Measurements from ENCODE around the gene PTPRO. TPM values are rescaled to one million over a fixed set of nuclear protein-coding genes. Genes with fewer than 3 reads are reported as not detected.

PTPRO gene
- total RNA-seq, 6 experiments from 2014 or later, result 0.07 to 0.19 (median 0.09) TPM; not detected in 1

DNA sequence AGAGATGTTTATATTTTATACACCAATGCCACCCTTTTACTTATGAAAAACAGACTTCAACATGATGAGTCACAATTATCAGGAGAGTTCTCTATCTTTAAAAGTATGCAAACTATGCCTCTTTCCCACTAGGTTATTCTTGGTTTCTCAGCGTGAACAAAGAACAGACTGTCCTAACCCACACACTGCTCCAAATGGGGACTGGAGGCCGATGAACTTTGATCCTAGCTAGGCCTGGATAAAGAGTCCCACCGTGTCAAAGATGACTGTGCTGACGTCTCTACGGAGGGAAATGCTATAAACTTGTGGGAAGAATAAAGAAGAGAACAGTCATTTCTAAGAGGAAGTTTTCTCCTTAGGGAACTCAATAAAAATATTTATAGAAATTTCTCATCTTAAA lies 306.8 kb downstream of the PTPRO start:
- Mint-ChIP-seq H3K9me3 (no peaks in the 10 kb centered on the region), H3K4me3 (peak overlapping the region; percentile 75), H3K27me3 (ENCODE audit: insufficient read depth) (no peaks in the 10 kb centered on the region), H3K27ac (peak overlapping the region; percentile 97), H3K36me3 (ENCODE audit: low read depth) (peaks cover 45% of the 10 kb centered on the region), H3K4me1 (ENCODE audit: low read depth) (peaks cover 86% of the 10 kb centered on the region)
- peak; percentile 81 for DNase-seq
- TF ChIP-seq, protein P1, sequence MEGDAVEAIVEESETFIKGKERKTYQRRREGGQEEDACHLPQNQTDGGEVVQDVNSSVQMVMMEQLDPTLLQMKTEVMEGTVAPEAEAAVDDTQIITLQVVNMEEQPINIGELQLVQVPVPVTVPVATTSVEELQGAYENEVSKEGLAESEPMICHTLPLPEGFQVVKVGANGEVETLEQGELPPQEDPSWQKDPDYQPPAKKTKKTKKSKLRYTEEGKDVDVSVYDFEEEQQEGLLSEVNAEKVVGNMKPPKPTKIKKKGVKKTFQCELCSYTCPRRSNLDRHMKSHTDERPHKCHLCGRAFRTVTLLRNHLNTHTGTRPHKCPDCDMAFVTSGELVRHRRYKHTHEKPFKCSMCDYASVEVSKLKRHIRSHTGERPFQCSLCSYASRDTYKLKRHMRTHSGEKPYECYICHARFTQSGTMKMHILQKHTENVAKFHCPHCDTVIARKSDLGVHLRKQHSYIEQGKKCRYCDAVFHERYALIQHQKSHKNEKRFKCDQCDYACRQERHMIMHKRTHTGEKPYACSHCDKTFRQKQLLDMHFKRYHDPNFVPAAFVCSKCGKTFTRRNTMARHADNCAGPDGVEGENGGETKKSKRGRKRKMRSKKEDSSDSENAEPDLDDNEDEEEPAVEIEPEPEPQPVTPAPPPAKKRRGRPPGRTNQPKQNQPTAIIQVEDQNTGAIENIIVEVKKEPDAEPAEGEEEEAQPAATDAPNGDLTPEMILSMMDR (IDR thresholded peaks at IDR 0.05), result no peak

DNA sequence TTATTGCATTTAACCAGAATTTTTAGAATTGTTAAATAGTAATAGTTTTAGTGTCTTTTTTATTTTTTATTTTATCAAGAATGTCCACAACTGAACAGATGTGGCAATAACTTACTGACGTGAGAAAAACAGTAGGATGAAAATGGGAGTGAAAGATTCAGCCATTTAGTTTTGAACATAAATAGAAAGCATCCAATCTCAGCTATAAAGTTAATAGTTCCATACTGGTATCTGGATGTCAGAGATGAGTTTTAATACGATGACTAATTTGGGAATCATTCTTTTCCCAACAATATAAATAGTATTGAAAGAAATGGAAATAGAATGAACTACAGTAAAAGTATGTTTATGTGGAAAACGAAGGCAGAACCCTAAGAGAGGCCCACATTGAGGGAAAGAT lies 307.5 kb downstream of the PTPRO start:
- Mint-ChIP-seq H3K9me3 (no peaks in the 10 kb centered on the region), H3K4me1 (ENCODE audit: low read depth) (peaks cover 89% of the 10 kb centered on the region), H3K27ac (peak overlapping the region; percentile 97), H3K4me3 (peak overlapping the region; percentile 75), H3K36me3 (ENCODE audit: low read depth) (peaks cover 44% of the 10 kb centered on the region), H3K27me3 (ENCODE audit: insufficient read depth) (no peaks in the 10 kb centered on the region)
- DNase-seq, result peak; percentile 50
- TF ChIP-seq, protein P1 (IDR thresholded peaks at IDR 0.05), result no peak

DNA sequence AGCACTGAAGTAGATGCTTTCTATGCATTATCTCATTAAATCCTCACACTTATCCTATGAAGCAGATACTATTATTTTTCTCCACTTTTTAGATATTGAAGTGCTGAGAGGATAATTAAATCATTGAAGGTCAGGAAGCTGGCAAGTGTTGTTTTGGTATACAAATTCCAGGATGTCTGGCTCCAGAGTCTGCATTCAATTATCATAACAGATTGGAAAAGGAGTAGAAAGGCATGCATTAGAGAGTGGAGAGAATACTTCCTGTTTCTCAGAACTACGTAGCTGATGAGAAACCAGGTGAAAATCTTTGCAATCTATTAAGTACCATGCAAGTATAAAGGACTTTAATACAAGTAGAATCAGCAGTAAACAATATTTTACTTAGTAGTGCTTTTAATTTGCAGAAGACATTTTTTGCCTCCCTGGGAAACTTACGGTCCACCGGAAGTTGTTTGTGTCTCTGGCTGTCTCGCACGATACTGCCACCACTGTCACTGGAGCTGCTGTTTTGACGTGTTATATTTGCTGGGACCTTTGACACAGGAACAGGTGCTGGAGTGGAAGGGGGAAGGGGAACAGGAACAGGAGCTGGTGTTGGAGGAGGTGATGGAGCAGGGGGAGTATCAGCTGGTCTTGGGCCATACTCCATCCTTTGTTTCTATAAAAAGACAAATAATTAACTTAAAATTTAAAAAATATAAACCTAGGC lies 308.9 kb downstream of the PTPRO start:
- peak overlapping the region; percentile 97 for H3K27ac Mint-ChIP-seq
- H3K9me3 Mint-ChIP-seq, result no peaks in the 10 kb centered on the region
- peaks cover 33% of the 10 kb centered on the region for H3K36me3 Mint-ChIP-seq (ENCODE audit: low read depth)
- peaks cover 85% of the 10 kb centered on the region for H3K4me1 Mint-ChIP-seq (ENCODE audit: low read depth)
- TF ChIP-seq, protein P1 (IDR thresholded peaks at IDR 0.05), result no peak
- no peaks in the 10 kb centered on the region for H3K27me3 Mint-ChIP-seq (ENCODE audit: insufficient read depth)
- peak overlapping the region; percentile 75 for H3K4me3 Mint-ChIP-seq
- no peak for DNase-seq

DNA sequence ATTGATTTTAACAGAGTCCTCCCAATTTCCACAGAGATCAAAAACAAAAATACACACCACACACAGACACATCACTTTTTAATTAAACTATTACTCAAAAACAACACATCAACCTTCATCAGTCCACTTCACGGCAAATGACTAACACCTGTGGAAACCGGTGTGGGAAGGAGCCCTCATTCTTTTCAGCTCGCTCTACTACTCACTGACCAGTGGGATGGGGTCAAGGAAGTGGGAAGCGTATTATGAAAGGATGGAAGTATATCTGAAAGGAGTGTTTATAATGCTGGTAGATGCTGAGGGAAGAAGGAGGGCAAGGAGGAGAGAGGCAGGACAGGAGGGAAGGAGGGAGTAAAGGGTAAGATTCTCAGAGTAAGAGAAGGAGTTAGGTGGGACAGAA lies 310.4 kb downstream of the PTPRO start:
- DNase-seq, result no peak
- Mint-ChIP-seq H3K36me3 (ENCODE audit: low read depth) (peaks cover 22% of the 10 kb centered on the region), H3K4me1 (ENCODE audit: low read depth) (peaks cover 93% of the 10 kb centered on the region), H3K27me3 (ENCODE audit: insufficient read depth) (no peaks in the 10 kb centered on the region), H3K4me3 (0 out of 2 replicates have a peak overlapping the region, but pooled peaks have one; percentile 12), H3K27ac (peak overlapping the region; percentile 76), H3K9me3 (no peaks in the 10 kb centered on the region)
- TF ChIP-seq, protein P1 (IDR thresholded peaks at IDR 0.05), result no peak

DNA sequence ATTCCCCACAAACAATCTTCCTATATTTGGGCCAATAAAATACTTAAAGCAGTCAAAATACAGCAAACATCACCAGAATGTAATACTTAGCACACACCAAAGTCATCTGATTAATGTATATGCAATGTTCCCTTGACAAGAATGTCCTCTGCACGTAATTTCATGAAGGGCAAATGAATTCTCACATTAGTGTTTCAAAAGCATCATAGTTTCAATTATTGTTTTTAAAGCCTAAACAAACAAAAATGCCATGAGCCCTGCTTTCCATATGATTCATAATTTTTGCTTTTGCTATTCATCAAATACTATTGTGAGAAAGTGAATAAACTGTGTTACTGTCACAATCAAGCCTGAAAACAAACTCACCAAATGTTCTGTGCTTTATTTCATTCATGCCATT lies 310.9 kb downstream of the PTPRO start:
- no peaks in the 10 kb centered on the region for H3K27me3 Mint-ChIP-seq (ENCODE audit: insufficient read depth)
- 0 out of 2 replicates have a peak overlapping the region, but pooled peaks have one; percentile 12 for H3K4me3 Mint-ChIP-seq
- peaks cover 93% of the 10 kb centered on the region for H3K4me1 Mint-ChIP-seq (ENCODE audit: low read depth)

More for the DNA sequence above, 310.9 kb downstream of the PTPRO start:
- TF ChIP-seq, protein P1 (IDR thresholded peaks at IDR 0.05), result no peak
- Mint-ChIP-seq H3K9me3 (no peaks in the 10 kb centered on the region), H3K27ac (peak overlapping the region; percentile 76), H3K36me3 (ENCODE audit: low read depth) (peaks cover 22% of the 10 kb centered on the region)
- no peak for DNase-seq
